ENCODE data around the gene TRAT1. TPM values are rescaled to one million over a fixed set of nuclear protein-coding genes. Genes with fewer than 3 reads are reported as not detected.

Gene TRAT1
- total RNA-seq, 1 experiment from 2014 or later = not detected

DNA sequence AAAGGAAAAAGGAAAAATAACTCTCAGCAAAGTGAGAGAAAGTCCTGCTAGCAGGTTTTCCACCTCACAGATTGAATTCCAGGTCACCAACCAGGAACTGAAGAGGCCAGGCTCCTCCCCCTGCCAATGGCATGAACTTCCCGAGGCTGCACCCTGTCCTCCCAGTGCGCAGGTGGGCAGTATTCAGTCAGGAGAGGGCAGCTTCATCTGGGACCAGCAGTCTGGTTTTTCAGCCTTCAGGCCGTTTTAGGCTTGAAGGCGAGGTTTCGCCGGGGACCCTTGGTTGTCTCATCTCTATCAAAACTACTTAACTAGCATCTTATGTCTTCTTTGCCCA, 41.2 kb downstream of the TRAT1 start:
- Mint-ChIP-seq H3K36me3 (ENCODE audit: insufficient read depth, unreplicated experiment) (no peaks in the 10 kb centered on the region), H3K27ac (ENCODE audit: unreplicated experiment) (no peak overlapping the region)
- CTCF ChIA-PET = no interaction called here

DNA sequence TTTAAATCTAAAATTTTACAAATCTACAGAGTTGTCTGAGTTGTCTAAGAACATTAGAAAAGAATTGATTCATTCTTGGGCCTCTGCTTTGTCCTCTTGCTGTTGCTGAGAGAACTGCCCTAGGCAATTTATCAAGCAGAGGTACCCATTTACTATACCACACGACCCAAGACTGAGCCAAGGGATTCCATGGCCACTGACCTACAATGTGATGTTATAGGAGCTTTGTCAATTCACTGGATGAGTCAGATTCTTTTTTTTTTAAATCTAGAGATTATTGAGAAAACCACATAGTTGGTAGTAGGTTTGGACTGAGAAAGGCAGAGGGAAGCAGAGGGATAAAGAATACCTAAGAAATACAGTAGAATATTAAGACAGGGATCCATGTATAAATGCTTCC, 55.3 kb downstream of the TRAT1 start:
- no peak overlapping the region for H3K4me3 Mint-ChIP-seq (ENCODE audit: unreplicated experiment)
- POLR2A ChIA-PET = no interaction called here
- no peaks in the 10 kb centered on the region for H3K9me3 Mint-ChIP-seq (ENCODE audit: unreplicated experiment)

More for the DNA sequence above, 41.2 kb downstream of the TRAT1 start:
- DNase-seq = no peak
- Mint-ChIP-seq H3K4me1 (ENCODE audit: low read depth, unreplicated experiment) (no peaks in the 10 kb centered on the region), H3K4me3 (ENCODE audit: unreplicated experiment) (no peak overlapping the region), H3K9me3 (ENCODE audit: unreplicated experiment) (no peaks in the 10 kb centered on the region), H3K27me3 (ENCODE audit: insufficient read depth, unreplicated experiment) (peaks cover 6% of the 10 kb centered on the region)
- TF ChIP-seq, protein P1, sequence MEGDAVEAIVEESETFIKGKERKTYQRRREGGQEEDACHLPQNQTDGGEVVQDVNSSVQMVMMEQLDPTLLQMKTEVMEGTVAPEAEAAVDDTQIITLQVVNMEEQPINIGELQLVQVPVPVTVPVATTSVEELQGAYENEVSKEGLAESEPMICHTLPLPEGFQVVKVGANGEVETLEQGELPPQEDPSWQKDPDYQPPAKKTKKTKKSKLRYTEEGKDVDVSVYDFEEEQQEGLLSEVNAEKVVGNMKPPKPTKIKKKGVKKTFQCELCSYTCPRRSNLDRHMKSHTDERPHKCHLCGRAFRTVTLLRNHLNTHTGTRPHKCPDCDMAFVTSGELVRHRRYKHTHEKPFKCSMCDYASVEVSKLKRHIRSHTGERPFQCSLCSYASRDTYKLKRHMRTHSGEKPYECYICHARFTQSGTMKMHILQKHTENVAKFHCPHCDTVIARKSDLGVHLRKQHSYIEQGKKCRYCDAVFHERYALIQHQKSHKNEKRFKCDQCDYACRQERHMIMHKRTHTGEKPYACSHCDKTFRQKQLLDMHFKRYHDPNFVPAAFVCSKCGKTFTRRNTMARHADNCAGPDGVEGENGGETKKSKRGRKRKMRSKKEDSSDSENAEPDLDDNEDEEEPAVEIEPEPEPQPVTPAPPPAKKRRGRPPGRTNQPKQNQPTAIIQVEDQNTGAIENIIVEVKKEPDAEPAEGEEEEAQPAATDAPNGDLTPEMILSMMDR (IDR thresholded peaks at IDR 0.05; ENCODE audit: insufficient read depth in 1 of 2, low read depth in 1 of 2, low read length in 1 of 2, severe bottlenecking in 1 of 2, unreplicated experiment in 1 of 2) = no peak
- Histone ChIP-seq H3K36me3 (ENCODE audit: control insufficient read depth, insufficient read depth, low read length) (no peaks in the 10 kb centered on the region), H3K4me1 (no peaks in the 10 kb centered on the region), H3K9me3 (no peaks in the 10 kb centered on the region), H3K4me3 (ENCODE audit: low read depth, low read length) (no peak overlapping the region), H3K27me3 (replicated peaks; ENCODE audit: control insufficient read depth, insufficient read depth, low read length) (no peaks in the 10 kb centered on the region)
- intact Hi-C loops (cut with micrococcal nuclease; ENCODE audit: unreplicated experiment) = no loop called here
- no TSS peak for BruUV-seq (replicated peaks)
- POLR2A ChIA-PET = no interaction called here

DNA sequence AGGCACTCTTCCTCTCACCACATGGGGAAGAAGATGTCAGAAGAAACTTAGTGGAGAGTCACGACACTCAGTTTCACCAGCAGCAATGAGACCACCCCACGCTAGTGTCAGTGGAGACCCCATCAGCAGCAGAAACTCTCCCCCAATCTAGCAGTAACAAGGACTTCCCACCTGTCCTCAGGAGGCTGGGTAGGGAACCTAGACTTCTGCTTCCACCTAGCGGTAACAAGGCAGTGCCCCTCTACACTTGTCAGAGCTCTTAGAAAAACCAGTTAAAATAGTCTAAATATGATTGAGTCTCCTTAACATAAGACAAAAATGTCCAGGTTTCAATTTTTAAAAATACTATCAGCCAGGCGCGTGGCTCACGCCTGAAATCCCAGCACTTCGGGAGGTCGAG, 57.3 kb downstream of the TRAT1 start:
- Histone ChIP-seq H3K27me3 (replicated peaks; ENCODE audit: control insufficient read depth, insufficient read depth, low read length) (no peaks in the 10 kb centered on the region), H3K9me3 (no peaks in the 10 kb centered on the region), H3K4me3 (ENCODE audit: low read depth, low read length) (no peak overlapping the region), H3K36me3 (ENCODE audit: control insufficient read depth, insufficient read depth, low read length) (no peaks in the 10 kb centered on the region), H3K4me1 (no peaks in the 10 kb centered on the region)
- no peaks in the 10 kb centered on the region for H3K9me3 Mint-ChIP-seq (ENCODE audit: unreplicated experiment)
- intact Hi-C loops (cut with micrococcal nuclease; ENCODE audit: unreplicated experiment) = loop anchor here (1.0 kb wide), 1 partner anchor 218 kb away; no protein-coding TSS in a partner anchor
- POLR2A ChIA-PET = no interaction called here
- H3K27ac Mint-ChIP-seq (ENCODE audit: unreplicated experiment) = no peak overlapping the region
- no peak overlapping the region for H3K4me3 Mint-ChIP-seq (ENCODE audit: unreplicated experiment)
- BruUV-seq (replicated peaks) = no TSS peak
- H3K36me3 Mint-ChIP-seq (ENCODE audit: insufficient read depth, unreplicated experiment) = no peaks in the 10 kb centered on the region
- DNase-seq = peak in 1 of 2 experiments; percentile 6
- CTCF ChIA-PET = no interaction called here
- H3K27me3 Mint-ChIP-seq (ENCODE audit: insufficient read depth, unreplicated experiment) = peaks cover 4% of the 10 kb centered on the region
- TF ChIP-seq, protein P1 (IDR thresholded peaks at IDR 0.05; ENCODE audit: insufficient read depth in 1 of 2, low read depth in 1 of 2, low read length in 1 of 2, severe bottlenecking in 1 of 2, unreplicated experiment in 1 of 2) = peak in 1 of 2 experiments; percentile 23
- no peaks in the 10 kb centered on the region for H3K4me1 Mint-ChIP-seq (ENCODE audit: low read depth, unreplicated experiment)

More for the DNA sequence above, 55.3 kb downstream of the TRAT1 start:
- no peak for DNase-seq
- Histone ChIP-seq H3K36me3 (ENCODE audit: control insufficient read depth, insufficient read depth, low read length) (no peaks in the 10 kb centered on the region), H3K4me3 (ENCODE audit: low read depth, low read length) (no peak overlapping the region), H3K4me1 (no peaks in the 10 kb centered on the region), H3K9me3 (no peaks in the 10 kb centered on the region), H3K27me3 (replicated peaks; ENCODE audit: control insufficient read depth, insufficient read depth, low read length) (no peaks in the 10 kb centered on the region)
- Mint-ChIP-seq H3K27ac (ENCODE audit: unreplicated experiment) (no peak overlapping the region), H3K4me1 (ENCODE audit: low read depth, unreplicated experiment) (no peaks in the 10 kb centered on the region), H3K27me3 (ENCODE audit: insufficient read depth, unreplicated experiment) (peaks cover 7% of the 10 kb centered on the region), H3K36me3 (ENCODE audit: insufficient read depth, unreplicated experiment) (no peaks in the 10 kb centered on the region)
- TF ChIP-seq, protein P1 (IDR thresholded peaks at IDR 0.05; ENCODE audit: insufficient read depth in 1 of 2, low read depth in 1 of 2, low read length in 1 of 2, severe bottlenecking in 1 of 2, unreplicated experiment in 1 of 2) = no peak
- no TSS peak for BruUV-seq (replicated peaks)
- CTCF ChIA-PET = no interaction called here
- intact Hi-C loops (cut with micrococcal nuclease; ENCODE audit: unreplicated experiment) = no loop called here
